HEK293 (cell line): Measurements from ENCODE around the gene EZH1.
A peak's percentile ranks its signal among the peaks of the same experiment; 100 is the strongest.

Experiments used
- ATF2 ChIP-seq: fragments of 450-650 bp; formaldehyde crosslinking; IDR thresholded peaks from 2 replicates; pipeline ENCODE4 v1.5.1; 2016; ENCODE audit warnings: missing biosample characterization, missing genetic modification characterization, low read depth
- HOXD13 ChIP-seq: sonication (generic); formaldehyde crosslinking; IDR thresholded peaks from 2 replicates; pipeline ENCODE4 v1.8.0; 2022; ENCODE audit warnings: missing genetic modification reagents, borderline replicate concordance
- INSM2 ChIP-seq: fragments of 450-650 bp; formaldehyde crosslinking; IDR thresholded peaks from 2 replicates; pipeline ENCODE4 v1.5.1; 2016; ENCODE audit warnings: missing biosample characterization, missing genetic modification characterization
- PBX3 ChIP-seq: sonication (generic); formaldehyde crosslinking; IDR thresholded peaks from 2 replicates; pipeline ENCODE4 v1.8.1; 2022; ENCODE audit warnings: mild to moderate bottlenecking, moderate library complexity, missing genetic modification reagents
- RBAK ChIP-seq: fragments of 450-650 bp; formaldehyde crosslinking; IDR thresholded peaks from 2 replicates; pipeline ENCODE4 v1.5.1; 2016; ENCODE audit warnings: missing biosample characterization, missing genetic modification characterization
- YY1 ChIP-seq: fragments of 450-650 bp; formaldehyde crosslinking; IDR thresholded peaks from 2 replicates; pipeline ENCODE4 v1.5.1; 2018; ENCODE audit warnings: missing biosample characterization, missing genetic modification characterization
- ZEB2 ChIP-seq: fragments of 450-650 bp; formaldehyde crosslinking; IDR thresholded peaks from 2 replicates; pipeline ENCODE4 v1.5.1; 2016; ENCODE audit warnings: missing biosample characterization, missing genetic modification characterization
- ZFHX2 ChIP-seq: fragments of 450-650 bp; formaldehyde crosslinking; conservative IDR thresholded peaks from 2 replicates; pipeline ENCODE4 v1.5.1; 2016; ENCODE audit warnings: missing biosample characterization, missing genetic modification characterization
- ZNF10 ChIP-seq: fragments of 450-650 bp; formaldehyde crosslinking; IDR thresholded peaks from 2 replicates; pipeline ENCODE4 v1.5.1; 2017; ENCODE audit warnings: missing biosample characterization, missing genetic modification characterization
- ZNF132 ChIP-seq: fragments of 450-650 bp; formaldehyde crosslinking; IDR thresholded peaks from 2 replicates; pipeline ENCODE4 v1.5.1; 2017; ENCODE audit warnings: missing biosample characterization, missing genetic modification characterization, borderline replicate concordance
- ZNF133 ChIP-seq: fragments of 450-650 bp; formaldehyde crosslinking; IDR thresholded peaks from 2 replicates; pipeline ENCODE4 v1.5.1; 2016; ENCODE audit warnings: missing biosample characterization, missing genetic modification characterization
- ZNF148 ChIP-seq: fragments of 450-650 bp; formaldehyde crosslinking; IDR thresholded peaks from 2 replicates; pipeline ENCODE4 v1.5.0; 2017; ENCODE audit warnings: missing biosample characterization, missing genetic modification characterization, borderline replicate concordance
- ZNF266 ChIP-seq: fragments of 450-650 bp; formaldehyde crosslinking; IDR thresholded peaks from 2 replicates; pipeline ENCODE4 v1.5.1; 2016; ENCODE audit warnings: missing biosample characterization, missing genetic modification characterization, low read depth
- ZNF362 ChIP-seq: fragments of 450-650 bp; formaldehyde crosslinking; IDR thresholded peaks from 2 replicates; pipeline ENCODE4 v1.5.1; 2016; ENCODE audit warnings: missing biosample characterization, missing genetic modification characterization
- ZNF426 ChIP-seq: fragments of 450-650 bp; formaldehyde crosslinking; IDR thresholded peaks from 2 replicates; pipeline ENCODE4 v1.5.1; 2017; ENCODE audit warnings: missing biosample characterization, missing genetic modification characterization, mild to moderate bottlenecking, inconsistent platforms, moderate library complexity
- ZNF501 ChIP-seq: fragments of 450-650 bp; formaldehyde crosslinking; IDR thresholded peaks from 2 replicates; pipeline ENCODE4 v1.5.1; 2016; ENCODE audit warnings: missing biosample characterization, missing genetic modification characterization
- ZNF529 ChIP-seq: fragments of 450-650 bp; formaldehyde crosslinking; IDR thresholded peaks from 2 replicates; pipeline ENCODE4 v1.5.1; 2017; ENCODE audit warnings: missing genetic modification characterization, missing biosample characterization; ENCODE audit not compliant: insufficient replicate concordance
- ZNF558 ChIP-seq: fragments of 450-650 bp; formaldehyde crosslinking; IDR thresholded peaks from 2 replicates; pipeline ENCODE4 v1.5.1; 2016; ENCODE audit warnings: missing biosample characterization, missing genetic modification characterization
- ZNF580 ChIP-seq: fragments of 450-650 bp; formaldehyde crosslinking; IDR thresholded peaks from 2 replicates; pipeline ENCODE4 v1.5.1; 2016; ENCODE audit warnings: missing biosample characterization, missing genetic modification characterization
- ZNF596 ChIP-seq: fragments of 450-650 bp; IDR thresholded peaks from 2 replicates; pipeline ENCODE4 v1.5.0; 2018; ENCODE audit warnings: missing biosample characterization, mild to moderate bottlenecking, missing genetic modification characterization, moderate library complexity
- ZNF677 ChIP-seq: fragments of 450-650 bp; IDR thresholded peaks from 2 replicates; pipeline ENCODE4 v1.5.0; 2018; ENCODE audit warnings: missing biosample characterization, mild to moderate bottlenecking, missing genetic modification characterization, moderate library complexity
- ZNF692 ChIP-seq: fragments of 450-650 bp; formaldehyde crosslinking; IDR thresholded peaks from 2 replicates; pipeline ENCODE4 v1.5.1; 2016; ENCODE audit warnings: missing biosample characterization, missing genetic modification characterization
- ZNF704 ChIP-seq: fragments of 450-650 bp; formaldehyde crosslinking; IDR thresholded peaks from 2 replicates; pipeline ENCODE4 v1.5.1; 2016; ENCODE audit warnings: missing biosample characterization, missing genetic modification characterization
- ZNF776 ChIP-seq: fragments of 450-650 bp; formaldehyde crosslinking; IDR thresholded peaks from 2 replicates; pipeline ENCODE4 v1.5.0; 2017; ENCODE audit warnings: missing biosample characterization, missing genetic modification characterization, borderline replicate concordance
- ZSCAN18 ChIP-seq: fragments of 450-650 bp; formaldehyde crosslinking; IDR thresholded peaks from 2 replicates; pipeline ENCODE4 v1.5.1; 2016; ENCODE audit warnings: missing biosample characterization, missing genetic modification characterization
- ZXDB ChIP-seq: fragments of 450-650 bp; formaldehyde crosslinking; IDR thresholded peaks from 2 replicates; pipeline ENCODE4 v1.5.1; 2016; ENCODE audit warnings: missing biosample characterization, missing genetic modification characterization

EZH1 gene

GRCh38 chr17:42677921-42678781, 66.7 kb downstream of the EZH1 start (continued):
- no peak for TF ChIP-seq ZNF580 (tag by site-specific recombination)
- no peak for TF ChIP-seq ZEB2 (tag by site-specific recombination)
- no peak for TF ChIP-seq ZNF132
- TF ChIP-seq ZNF133 (tag by site-specific recombination) = no peak
- TF ChIP-seq PBX3 (CRISPR knock-in tag) = no peak
- TF ChIP-seq ZNF692 = peak; percentile 99
- no peak for TF ChIP-seq ZSCAN18 (tag by site-specific recombination)
- TF ChIP-seq ZNF148 (tag by site-specific recombination) = no peak
- no peak for TF ChIP-seq ZNF10 (tag by site-specific recombination)
- no peak for TF ChIP-seq RBAK (tag by site-specific recombination)
- no peak for TF ChIP-seq ZNF704 (tag by site-specific recombination)
- TF ChIP-seq ZNF558 (tag by site-specific recombination) = no peak
- no peak for TF ChIP-seq ATF2 (tag by site-specific recombination)
- TF ChIP-seq ZNF426 (tag by site-specific recombination) = no peak
- TF ChIP-seq ZNF596 (tag by site-specific recombination) = no peak
- TF ChIP-seq ZNF776 = no peak
- TF ChIP-seq ZNF677 (tag by site-specific recombination) = no peak
- no peak for TF ChIP-seq HOXD13 (CRISPR knock-in tag)
- no peak for TF ChIP-seq ZXDB (tag by site-specific recombination)
- no peak for TF ChIP-seq ZNF362
- no peak; the same call in 1 of the 2 replicates for TF ChIP-seq YY1
- TF ChIP-seq ZNF266 (tag by site-specific recombination) = no peak
- no peak; the same call in 1 of the 2 replicates for TF ChIP-seq ZNF501 (tag by site-specific recombination)
- 0 out of 2 replicates have a peak, but pooled peaks have one; percentile 9 for TF ChIP-seq ZFHX2 (tag by site-specific recombination)
- no peak for TF ChIP-seq ZNF529 (tag by site-specific recombination)
- no peak for TF ChIP-seq INSM2 (tag by site-specific recombination)
